Glomerular endothelial cell (primary cell): Measurements from ENCODE around the gene PSAPL1. TPM values are rescaled to one million over a fixed set of nuclear protein-coding genes. Genes with fewer than 3 reads are reported as not detected.

Experiments
- DNase-seq: peaks from one replicate; pipeline ENCODE4 v3.0.0-alpha.2; 2011; ENCODE audit warnings: low read depth, low spot score; ENCODE audit errors: extremely low read depth
- total RNA-seq: library from RNA; depleted of rRNA; stranded (reverse); fragments of >200 nt; gene quantifications from 2 replicates; pipeline ENCODE4 v1.2.3, GENCODE V29; 2015

The PSAPL1 gene
- total RNA-seq, 1 donor from 2014 or later, result not detected

GRCh38 chr4:7384003-7384928, 50.5 kb downstream of the PSAPL1 start:
- DNase-seq, result no peak

- no peak for DNase-seq
Measured at GRCh38 chr4:7383266-7383665, 51.5 kb downstream of the PSAPL1 start.

- DNase-seq, result no peak
Measured at GRCh38 chr4:7382634-7383014, 52.1 kb downstream of the PSAPL1 start.

GRCh38 chr4:7381890-7382633, 52.7 kb downstream of the PSAPL1 start:
- DNase-seq, result no peak

- no peak for DNase-seq
Measured at GRCh38 chr4:7381221-7381889, 53.4 kb downstream of the PSAPL1 start.

Other genes with a start within 250 kb of the PSAPL1 start
- 0.05 and 0.64 TPM in 2 replicates for gene SORCS2, start 242.4 kb downstream of the PSAPL1 start, total RNA-seq